Left lung (tissue), 10 donors: ENCODE measurements around the gene CCDC179. TPM values are rescaled to one million over a fixed set of nuclear protein-coding genes. Genes with fewer than 3 reads are reported as not detected.

Experiments used
- ATAC-seq: fragments of 200-7000 bp; cut with Tn5 transposase; one replicate; pipeline ENCODE4 v1.9.1; 2020; ENCODE audit warnings: moderate library complexity
- DNase-seq, 4 donors: peaks; one replicate each; pipeline ENCODE4 v3.0.0-alpha.2; 2013 to 2020
- H3K27ac ChIP-seq, 2 donors: fragments of 200-600 bp; sonication (generic) in 1 of 2; one replicate each; pipeline versions ENCODE4 v1.5.0 to v1.8.0; 2020 to 2021
- H3K27me3 ChIP-seq, 2 donors: fragments of 200-600 bp; sonication (generic) in 1 of 2; one replicate each; pipeline versions ENCODE4 v1.5.0 to v1.8.0; 2020 to 2021
- H3K36me3 ChIP-seq, 2 donors: fragments of 200-600 bp; sonication (generic) in 1 of 2; one replicate each; pipeline versions ENCODE4 v1.5.0 to v1.8.0; 2020 to 2021
- H3K4me1 ChIP-seq, 2 donors: fragments of 200-600 bp; one replicate each; pipeline ENCODE4 v1.8.0; 2021
- H3K4me3 ChIP-seq, 2 donors: fragments of 200-600 bp; sonication (generic) in 1 of 2; one replicate each; pipeline versions ENCODE4 v1.5.0 to v1.8.0; 2020 to 2021; ENCODE audit warnings: mild to moderate bottlenecking in 1 of 2
- H3K9me3 ChIP-seq, 2 donors: fragments of 200-600 bp; sonication (generic) in 1 of 2; one replicate each; pipeline versions ENCODE4 v1.5.0 to v1.8.0; 2020 to 2021
- intact Hi-C, 2 donors: fragments of 100-400 bp; cut with DNase I; formaldehyde crosslinking; loops; one replicate each; pipeline versions ENCODE4 v1.11.2 to v1.14.2; 2022
- polyA plus RNA-seq, 6 donors: library from polyadenylated mRNA; unstranded; fragments of 120-200 nt; gene quantifications; one replicate each; pipeline ENCODE4 v1.2.1, GENCODE V29; 2013; ENCODE audit not compliant: insufficient read length in 6 of 6
- total RNA-seq, 2 donors: library from RNA; stranded (reverse); fragmentation: NEBNext Ultra II Directional; extraction: Animal tissue kit (Norgen Biotek cat#: 25700); gene quantifications; one replicate each; pipeline ENCODE4 v1.2.1, GENCODE V29; 2021
- TF ChIP-seq, protein P1 (sequence below), 2 donors: fragments of 200-600 bp; sonication (generic) in 1 of 2; IDR thresholded peaks; one replicate each; pipeline versions ENCODE4 v1.5.0 to v1.8.0; 2021; ENCODE audit warnings: antibody characterized with exemption in 2 of 2
- donor health status: DM: no; HTN: yes; CAD: no.
- donor health status: DM: no; HTN: no; CAD: no.

Gene CCDC179
- total and polyA plus RNA-seq, 8 donors, result not detected

DNA sequence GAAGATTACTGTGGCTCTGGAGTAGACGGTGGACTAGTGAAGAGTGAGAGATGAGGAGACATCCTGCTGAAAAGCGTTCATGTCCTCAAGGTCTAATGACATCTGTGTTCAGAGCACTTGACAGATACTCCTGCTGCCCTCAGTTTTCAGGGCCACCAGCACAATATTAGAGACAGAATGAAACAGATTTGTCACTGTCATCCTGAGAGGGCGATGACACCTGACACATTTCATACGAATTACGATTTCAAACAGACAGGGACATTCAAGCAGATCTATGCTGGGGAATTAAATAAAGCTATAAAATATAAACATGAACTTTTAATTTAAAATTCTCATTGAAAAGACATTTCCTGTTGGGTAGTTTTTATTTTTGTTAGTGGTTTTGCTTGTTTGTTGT is 59.8 kb downstream of the CCDC179 start:
- Histone ChIP-seq H3K27me3 (no peaks in the 10 kb centered on the region), H3K4me1 (no peaks in the 10 kb centered on the region), H3K4me3 (no peak overlapping the region), H3K27ac (no peak overlapping the region), H3K9me3 (no peaks in the 10 kb centered on the region), H3K36me3 (no peaks in the 10 kb centered on the region)
- TF ChIP-seq, protein P1, sequence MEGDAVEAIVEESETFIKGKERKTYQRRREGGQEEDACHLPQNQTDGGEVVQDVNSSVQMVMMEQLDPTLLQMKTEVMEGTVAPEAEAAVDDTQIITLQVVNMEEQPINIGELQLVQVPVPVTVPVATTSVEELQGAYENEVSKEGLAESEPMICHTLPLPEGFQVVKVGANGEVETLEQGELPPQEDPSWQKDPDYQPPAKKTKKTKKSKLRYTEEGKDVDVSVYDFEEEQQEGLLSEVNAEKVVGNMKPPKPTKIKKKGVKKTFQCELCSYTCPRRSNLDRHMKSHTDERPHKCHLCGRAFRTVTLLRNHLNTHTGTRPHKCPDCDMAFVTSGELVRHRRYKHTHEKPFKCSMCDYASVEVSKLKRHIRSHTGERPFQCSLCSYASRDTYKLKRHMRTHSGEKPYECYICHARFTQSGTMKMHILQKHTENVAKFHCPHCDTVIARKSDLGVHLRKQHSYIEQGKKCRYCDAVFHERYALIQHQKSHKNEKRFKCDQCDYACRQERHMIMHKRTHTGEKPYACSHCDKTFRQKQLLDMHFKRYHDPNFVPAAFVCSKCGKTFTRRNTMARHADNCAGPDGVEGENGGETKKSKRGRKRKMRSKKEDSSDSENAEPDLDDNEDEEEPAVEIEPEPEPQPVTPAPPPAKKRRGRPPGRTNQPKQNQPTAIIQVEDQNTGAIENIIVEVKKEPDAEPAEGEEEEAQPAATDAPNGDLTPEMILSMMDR (IDR thresholded peaks at IDR 0.05), result no peak
- no peak for DNase-seq
- intact Hi-C loops, result no loop called here
- no peak for ATAC-seq

DNA sequence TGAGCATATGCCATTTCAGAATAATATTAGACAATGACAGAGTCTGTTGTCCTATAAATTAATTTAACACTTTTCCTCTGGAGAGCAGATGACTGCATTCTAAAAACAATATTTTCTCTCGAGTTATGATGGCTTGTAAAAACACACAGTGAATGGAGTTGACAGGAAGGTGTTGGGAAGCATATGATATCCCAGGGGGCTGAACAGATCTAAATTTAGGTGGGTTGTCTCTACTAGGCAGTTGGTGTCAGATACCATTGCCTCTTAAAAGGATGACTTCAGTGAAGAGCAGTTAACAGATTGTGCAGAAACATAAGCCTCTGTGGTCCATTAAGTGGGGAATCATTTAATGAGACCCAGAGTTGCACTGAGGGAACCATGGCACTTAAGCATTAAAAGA is 61.4 kb downstream of the CCDC179 start:
- ATAC-seq, result no peak
- no peaks in the 10 kb centered on the region for H3K4me1 ChIP-seq
- no peak for DNase-seq
- no peak overlapping the region for H3K27ac ChIP-seq
- intact Hi-C loops, result no loop called here
- no peak overlapping the region for H3K4me3 ChIP-seq
- TF ChIP-seq, protein P1 (IDR thresholded peaks at IDR 0.05), result no peak
- no peaks in the 10 kb centered on the region for H3K36me3 ChIP-seq
- no peaks in the 10 kb centered on the region for H3K27me3 ChIP-seq
- H3K9me3 ChIP-seq, result no peaks in the 10 kb centered on the region

DNA sequence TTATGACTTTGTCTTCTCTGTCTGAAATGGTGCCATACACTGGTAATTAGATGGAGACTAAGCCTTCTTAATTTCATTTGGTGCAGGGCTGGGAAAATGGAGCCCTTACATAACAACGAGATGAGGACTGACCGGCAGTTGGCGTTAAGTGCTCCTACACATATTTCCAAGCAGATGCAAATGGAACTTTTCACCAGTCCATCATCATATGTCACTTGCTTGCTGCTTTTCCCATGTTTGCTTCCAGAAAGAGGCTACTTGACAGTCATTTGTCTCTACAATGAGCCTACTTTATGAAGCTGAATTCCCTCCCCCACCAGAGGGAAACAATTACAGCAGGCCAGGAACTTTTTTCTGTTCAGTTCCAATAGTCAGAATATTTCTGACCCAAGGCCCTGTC is 63.2 kb downstream of the CCDC179 start:
- Histone ChIP-seq H3K27ac (no peak overlapping the region), H3K27me3 (no peaks in the 10 kb centered on the region), H3K9me3 (no peaks in the 10 kb centered on the region), H3K36me3 (no peaks in the 10 kb centered on the region), H3K4me1 (no peaks in the 10 kb centered on the region), H3K4me3 (no peak overlapping the region)
- no peak for ATAC-seq
- intact Hi-C loops, result no loop called here
- TF ChIP-seq, protein P1 (IDR thresholded peaks at IDR 0.05), result no peak
- DNase-seq, result no peak

Other genes starting within 250 kb of the CCDC179 start
- 1 to 10 TPM; 8.7 to 9.5 TPM for gene FANCF, start 234.7 kb downstream of the CCDC179 start, total RNA-seq
- gene FANCF, start 234.7 kb downstream of the CCDC179 start, polyA plus RNA-seq, result 10 to 100 TPM; 13.6 to 15.1 (median 14.1) TPM
- gene GAS2, start 193.9 kb downstream of the CCDC179 start, total RNA-seq, result 1 to 10 TPM in 1 of 2 donors, under 1 TPM in 1; 0.96 to 2.1 TPM
- gene GAS2, start 193.9 kb downstream of the CCDC179 start, polyA plus RNA-seq, result 10 to 100 TPM in 3 of 6 donors, 1 to 10 TPM in 3; 9.4 to 12.0 (median 10.0) TPM
- 10 to 100 TPM; 18.9 to 30.1 TPM for gene SVIP, start 30.7 kb downstream of the CCDC179 start, total RNA-seq
- 10 to 100 TPM; 25.5 to 35.6 (median 33.2) TPM for gene SVIP, start 30.7 kb downstream of the CCDC179 start, polyA plus RNA-seq